Heart left ventricle (tissue), 16 donors: ENCODE measurements around the gene LRMDA. TPM values are rescaled to one million over a fixed set of nuclear protein-coding genes. Genes with fewer than 3 reads are reported as not detected.

Experiments
- ATAC-seq, 4 donors: fragments of 200-7000 bp; cut with Tn5 transposase; one replicate each; pipeline ENCODE4 v1.9.1; 2020 to 2022; ENCODE audit warnings: moderate library complexity in 4 of 4, mild to moderate bottlenecking in 3 of 4, moderate number of reproducible peaks in 1 of 4
- DNase-seq, 5 donors: peaks; one replicate each; pipeline ENCODE4 v3.0.0-alpha.2; 2020
- H3K27ac ChIP-seq, 12 donors: fragments of 200-600 bp; sonication (generic) in 4 of 12; one replicate each; pipeline versions ENCODE4 v1.5.0 to v1.8.0; 2016 to 2022; ENCODE audit warnings: mild to moderate bottlenecking in 2 of 12
- H3K27me3 ChIP-seq, 9 donors: fragments of 200-600 bp; sonication (generic) in 2 of 9; one replicate each; pipeline versions ENCODE4 v1.5.1 to v1.8.0; 2016 to 2022; ENCODE audit warnings: mild to moderate bottlenecking in 3 of 9
- H3K36me3 ChIP-seq, 9 donors: fragments of 200-600 bp; sonication (generic) in 2 of 9; one replicate each; pipeline versions ENCODE4 v1.5.0 to v1.8.0; 2018 to 2022; ENCODE audit warnings: mild to moderate bottlenecking in 2 of 9
- H3K4me1 ChIP-seq, 12 donors: fragments of 200-600 bp; sonication (generic) in 4 of 12; one replicate each; pipeline versions ENCODE4 v1.5.0 to v1.8.0; 2016 to 2022; ENCODE audit warnings: mild to moderate bottlenecking in 3 of 12
- H3K4me3 ChIP-seq, 12 donors: fragments of 200-600 bp; sonication (generic) in 4 of 12; one replicate each; pipeline versions ENCODE4 v1.5.0 to v1.8.0; 2017 to 2022; ENCODE audit warnings: mild to moderate bottlenecking in 9 of 12, moderate library complexity in 4 of 12
- H3K9me3 ChIP-seq, 12 donors: fragments of 200-600 bp; sonication (generic) in 4 of 12; one replicate each; pipeline versions ENCODE4 v1.5.0 to v1.8.0; 2016 to 2022; ENCODE audit warnings: mild to moderate bottlenecking in 1 of 12
- POLR2A ChIP-seq, 2 donors: fragments of 450-650 bp; IDR thresholded peaks; one replicate each; pipeline ENCODE4 v1.6.1; 2017; ENCODE audit warnings: antibody characterized with exemption in 2 of 2, mild to moderate bottlenecking in 2 of 2, moderate library complexity in 2 of 2
- WGBS, 4 donors: extraction: QIAGEN DNeasy Blood & Tissue Kit in 2 of 4; methylation state at CpG; one replicate each; pipeline versions ENCODE4 v1.1.5 to v1.1.7; 2013 to 2018; 5-methylcytosine and 5-hydroxymethylcytosine counted together
- intact Hi-C, 10 donors: fragments of 100-400 bp; cut with DNase I; formaldehyde crosslinking; loops; one replicate each; pipeline versions ENCODE4 v1.11.1 to v1.14.2; 2022
- polyA plus RNA-seq, 2 donors: library from polyadenylated mRNA; stranded (reverse); fragments of 200-250 nt; gene quantifications; one replicate each; pipeline ENCODE4 v1.2.3, GENCODE V29; 2013
- total RNA-seq, 9 donors: library from RNA; depleted of rRNA in 2 of 9; stranded (reverse); fragments of >200 nt in 2 of 9; fragmentation: NEBNext Ultra II Directional in 3 of 9; extraction: Animal tissue kit (Norgen Biotek cat#: 25700) in 3 of 9; gene quantifications; one replicate each; pipeline versions ENCODE4 v1.1.0 to v1.2.4, GENCODE V29; 2016 to 2023
- TF ChIP-seq, protein P1 (sequence below), 12 donors: fragments of 200-600 bp; sonication (generic) in 4 of 12; IDR thresholded peaks; one replicate each; pipeline versions ENCODE4 v1.5.0 to v1.8.0; 2018 to 2022; ENCODE audit warnings: antibody characterized with exemption in 12 of 12, mild to moderate bottlenecking in 5 of 12
- donor health status: ischemic (EF 13 %, LVEDD 7.1; RV severe dilation, severe dysfunction).
- donor health status: healthy with polysubstance abuse.
- donor health status: DM: no; HTN: yes; CAD: no.
- donor health status: DM: no; HTN: no; CAD: no.
- donor health status: ischemic (EF 25% LVEDD 6.9; RV normal size, moderate dysfunction).
- donor health status: ischemic (EF 25% LVEDD 5.7; RV mildly dilated, moderate dysfunction).
- donor health status: healthy.
- donor health status: DM: yes; HTN: yes; CAD: no.
- donor health status: ischemic (EF 35%, LVEDD 5.7; RV mildly dilated, moderate dysfunction).
- donor health status: nonischemic (EF 11% LVEDD 7.7; RV severe dilation, severe dysfunction).
- donor health status: DM: yes; HTN: yes; CAD: no.
- donor health status: PGD.
- donor health status: ischemic (EF 29% LVEDD 5.4; RV normal size, mild dysfunction).
- donor health status: nonischemic (EF 23%, LVEDD 6.1; RV moderate dilation, normal function).

The LRMDA gene
- total and polyA plus RNA-seq, 11 donors = 2.4 to 34.4 (median 14.9) TPM

DNA sequence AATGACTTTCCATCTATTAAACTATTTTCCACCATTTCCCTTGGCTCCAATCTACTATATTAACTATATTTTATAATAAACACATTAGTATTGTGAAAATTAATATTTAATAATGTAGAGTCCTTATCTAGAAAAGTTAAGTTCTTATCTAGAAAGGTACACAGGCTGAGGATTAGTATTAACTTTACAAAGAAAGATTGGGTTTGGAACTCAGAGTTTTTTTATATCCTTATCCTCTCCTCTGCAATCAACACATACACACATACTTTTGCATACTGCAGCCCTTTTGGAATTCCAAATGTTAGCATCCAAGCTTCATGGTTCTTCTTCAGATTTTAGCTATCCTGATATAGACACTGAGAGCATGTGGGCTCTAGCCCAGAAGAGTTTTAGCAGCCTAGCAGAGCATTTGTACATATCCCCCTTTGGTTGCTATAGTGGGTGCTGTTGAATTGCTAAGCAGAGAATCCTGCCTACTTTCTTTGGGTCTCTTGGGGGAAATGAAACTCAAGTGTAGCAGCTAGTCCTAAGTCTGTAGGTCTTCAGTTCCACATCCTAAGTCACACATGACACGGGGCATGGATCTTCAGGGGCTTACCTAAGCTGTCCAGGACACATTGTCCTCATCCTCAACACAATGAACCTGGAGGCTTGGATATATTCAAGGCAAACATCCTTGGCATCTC, 874.6 kb downstream of the LRMDA start:
- Histone ChIP-seq H3K36me3 (no peaks in the 10 kb centered on the region), H3K4me1 (peaks cover 0 to 51% (median 27%) of the 10 kb centered on the region in 12 donors), H3K27me3 (no peaks in the 10 kb centered on the region), H3K27ac (no peak overlapping the region), H3K9me3 (no peaks in the 10 kb centered on the region), H3K4me3 (no peak overlapping the region)
- ATAC-seq (no peak), DNase-seq (no peak)
- intact Hi-C loops = loop anchor here in 9 of 10 donors (5.0 to 10.0 kb wide), 9 partner anchors 239 to 911 kb away; partner anchors contain the start of gene ZNF503 (in 1 of the 9)
- TF ChIP-seq, protein P1, sequence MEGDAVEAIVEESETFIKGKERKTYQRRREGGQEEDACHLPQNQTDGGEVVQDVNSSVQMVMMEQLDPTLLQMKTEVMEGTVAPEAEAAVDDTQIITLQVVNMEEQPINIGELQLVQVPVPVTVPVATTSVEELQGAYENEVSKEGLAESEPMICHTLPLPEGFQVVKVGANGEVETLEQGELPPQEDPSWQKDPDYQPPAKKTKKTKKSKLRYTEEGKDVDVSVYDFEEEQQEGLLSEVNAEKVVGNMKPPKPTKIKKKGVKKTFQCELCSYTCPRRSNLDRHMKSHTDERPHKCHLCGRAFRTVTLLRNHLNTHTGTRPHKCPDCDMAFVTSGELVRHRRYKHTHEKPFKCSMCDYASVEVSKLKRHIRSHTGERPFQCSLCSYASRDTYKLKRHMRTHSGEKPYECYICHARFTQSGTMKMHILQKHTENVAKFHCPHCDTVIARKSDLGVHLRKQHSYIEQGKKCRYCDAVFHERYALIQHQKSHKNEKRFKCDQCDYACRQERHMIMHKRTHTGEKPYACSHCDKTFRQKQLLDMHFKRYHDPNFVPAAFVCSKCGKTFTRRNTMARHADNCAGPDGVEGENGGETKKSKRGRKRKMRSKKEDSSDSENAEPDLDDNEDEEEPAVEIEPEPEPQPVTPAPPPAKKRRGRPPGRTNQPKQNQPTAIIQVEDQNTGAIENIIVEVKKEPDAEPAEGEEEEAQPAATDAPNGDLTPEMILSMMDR (IDR thresholded peaks at IDR 0.05) = no peak
- TF ChIP-seq POLR2A (IDR thresholded peaks at IDR 0.05) = no peak
- 0 to 95% (median 69%) methylated on average over 1 of the region's 1 CpG for WGBS, 4 donors

DNA sequence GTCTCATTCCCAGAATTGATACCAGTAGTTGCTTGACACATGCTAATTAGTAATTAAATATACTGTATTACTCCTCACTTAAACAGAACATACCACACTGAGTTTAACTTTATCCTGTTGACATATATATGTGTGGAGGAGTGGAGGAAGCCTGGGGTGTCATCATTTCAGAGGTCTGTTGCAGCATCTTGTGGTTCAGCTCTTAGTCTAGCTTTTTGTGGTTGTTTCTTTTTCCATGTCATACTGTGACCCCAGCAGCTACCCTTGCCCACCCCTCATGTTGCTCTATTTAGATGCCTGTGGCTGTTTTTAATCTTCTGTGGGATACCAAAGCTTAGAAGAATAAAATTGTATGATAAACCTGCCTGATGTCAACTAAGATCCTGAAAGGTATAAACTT, 875.4 kb downstream of the LRMDA start:
- Histone ChIP-seq H3K27ac (no peak overlapping the region), H3K4me3 (no peak overlapping the region), H3K27me3 (no peaks in the 10 kb centered on the region), H3K4me1 (peaks cover 0 to 57% (median 33%) of the 10 kb centered on the region in 12 donors), H3K9me3 (no peaks in the 10 kb centered on the region), H3K36me3 (no peaks in the 10 kb centered on the region)
- no peak for ATAC-seq
- DNase-seq = no peak
- TF ChIP-seq POLR2A (IDR thresholded peaks at IDR 0.05) = no peak
- TF ChIP-seq, protein P1 (IDR thresholded peaks at IDR 0.05) = no peak
- intact Hi-C loops = loop anchor here in 9 of 10 donors (5.0 to 10.0 kb wide), 9 partner anchors 238 to 912 kb away; partner anchors contain the start of gene ZNF503 (in 1 of the 9)

DNA sequence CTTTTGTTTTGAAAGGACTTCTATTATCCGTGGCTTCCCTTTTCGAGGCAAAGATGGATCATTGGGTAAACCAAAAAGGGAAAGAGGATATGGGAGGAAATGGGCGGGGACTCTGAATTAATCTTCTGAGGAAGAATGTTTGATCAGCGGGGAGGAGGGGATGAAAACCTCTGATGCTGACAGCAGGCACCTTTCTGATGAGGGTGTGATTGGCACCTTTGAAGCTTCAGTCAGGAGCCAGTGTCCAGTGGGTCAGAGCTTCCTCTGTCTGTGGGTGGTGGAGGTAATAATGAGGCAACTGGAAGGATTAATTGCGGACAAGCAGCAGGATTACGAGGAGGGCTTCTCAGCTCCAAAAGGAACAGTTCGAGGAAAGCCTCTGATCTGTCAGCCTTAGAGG, 877.6 kb downstream of the LRMDA start:
- DNase-seq = no peak
- Histone ChIP-seq H3K4me3 (no peak overlapping the region), H3K4me1 (peaks cover 0 to 49% (median 26%) of the 10 kb centered on the region in 12 donors), H3K27ac (peak overlapping the region in 4 of 12 donors; percentile 8 to 36 (median 24)), H3K27me3 (no peaks in the 10 kb centered on the region), H3K9me3 (no peaks in the 10 kb centered on the region), H3K36me3 (no peaks in the 10 kb centered on the region)
- no peak for ATAC-seq
- 53 to 65% (median 59%) methylated on average over 7 of the region's 7 CpGs for WGBS, 4 donors
- intact Hi-C loops = loop anchor here in 9 of 10 donors (5.0 to 10.0 kb wide), 9 partner anchors 236 to 914 kb away; partner anchors contain the start of gene ZNF503 (in 1 of the 9)
- TF ChIP-seq POLR2A (IDR thresholded peaks at IDR 0.05) = no peak
- TF ChIP-seq, protein P1 (IDR thresholded peaks at IDR 0.05) = no peak

DNA sequence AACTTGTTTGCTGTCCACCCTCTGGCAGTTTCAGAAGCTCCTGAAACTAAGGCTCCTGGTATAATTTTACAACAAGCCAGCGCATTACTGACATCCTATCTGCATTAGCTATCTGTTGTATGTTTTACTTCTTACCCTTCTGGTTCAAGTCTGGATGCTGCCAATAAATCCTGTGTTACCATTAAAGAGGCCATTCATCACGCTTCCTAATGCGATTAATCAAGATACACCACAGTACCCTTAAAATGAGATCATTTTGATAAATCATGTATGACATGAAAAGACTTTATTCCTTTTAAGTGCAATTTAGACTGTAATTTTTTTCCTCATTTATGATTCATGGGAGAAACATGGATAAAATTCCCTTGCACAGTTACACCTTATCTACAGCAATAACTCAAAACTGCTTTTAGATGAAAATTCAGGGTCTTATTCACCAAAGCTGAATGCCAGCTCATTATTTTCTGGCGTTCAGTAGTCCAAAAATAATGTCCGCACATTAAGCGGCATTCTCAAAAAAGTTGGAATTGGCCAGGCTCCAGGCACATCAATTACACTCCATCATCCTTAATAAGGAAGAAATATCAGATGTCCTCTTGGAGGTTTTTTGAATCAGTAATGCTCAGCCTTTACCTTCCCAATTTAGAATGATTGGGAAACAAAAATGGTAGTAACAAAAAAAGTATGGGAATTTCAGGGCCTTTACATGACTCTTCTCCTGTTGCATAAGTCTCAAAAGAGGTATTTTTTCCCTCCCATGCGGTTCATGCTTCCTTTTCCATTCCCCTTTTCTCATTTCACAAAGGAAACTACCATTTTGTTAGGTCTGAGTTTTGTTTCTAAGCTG, 878.5 kb downstream of the LRMDA start:
- DNase-seq (no peak), ATAC-seq (no peak)
- 89 to 93% (median 91%) methylated on average over 7 of the region's 7 CpGs for WGBS, 4 donors
- no peak overlapping the region for H3K4me3 ChIP-seq
- H3K36me3 ChIP-seq = no peaks in the 10 kb centered on the region
- H3K27me3 ChIP-seq = no peaks in the 10 kb centered on the region
- no peak for TF ChIP-seq POLR2A (IDR thresholded peaks at IDR 0.05)
- TF ChIP-seq, protein P1 (IDR thresholded peaks at IDR 0.05) = no peak
- peak overlapping the region in 11 of 12 donors; percentile 1 to 71 (median 31) for H3K27ac ChIP-seq
- intact Hi-C loops = loop anchor here in 9 of 10 donors (5.0 to 10.0 kb wide), 10 partner anchors 235 to 915 kb away; partner anchors contain the start of gene ZNF503 (in 1 of the 9)
- no peaks in the 10 kb centered on the region for H3K9me3 ChIP-seq
- peaks cover 0 to 49% (median 24%) of the 10 kb centered on the region in 12 donors for H3K4me1 ChIP-seq
